ENCODE data around the gene C10orf71.

The C10orf71 gene

DNA sequence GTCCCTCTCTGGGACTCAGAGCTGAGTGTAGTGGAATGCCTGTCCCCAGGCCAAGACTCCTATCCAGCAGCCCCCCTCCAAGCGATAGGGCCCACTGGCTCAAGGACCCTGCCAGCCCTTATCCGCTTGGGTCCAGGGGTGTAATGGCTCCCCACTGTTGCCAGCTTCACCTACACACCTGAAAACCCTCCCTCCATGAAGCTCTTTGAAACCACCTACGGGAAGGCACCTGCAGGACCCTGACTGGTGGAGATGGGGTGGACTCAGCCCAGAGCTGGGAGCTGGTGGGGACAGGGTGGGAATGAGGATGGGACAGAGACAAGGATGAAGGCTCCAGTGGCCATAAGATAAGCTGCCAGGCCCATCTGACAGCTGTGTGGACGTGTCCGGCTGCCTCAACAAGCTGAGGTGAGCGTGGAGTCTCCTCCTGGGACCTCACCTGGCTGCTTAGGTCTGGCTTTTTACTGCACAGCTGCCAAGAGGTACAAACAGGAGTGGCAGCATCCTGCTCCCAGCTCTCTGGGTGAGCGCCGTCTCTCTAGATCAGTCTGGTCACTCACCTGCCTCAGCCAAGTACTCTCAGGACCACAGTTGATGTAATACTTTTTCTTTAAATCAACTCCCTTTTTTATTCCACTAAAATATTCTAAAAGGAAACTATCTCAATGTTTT is 55.1 kb downstream of the C10orf71 start:
- TF ChIP-seq GATA3 (IDR thresholded peaks at IDR 0.05; ENCODE audit: low read depth, low read length), result no peak

DNA sequence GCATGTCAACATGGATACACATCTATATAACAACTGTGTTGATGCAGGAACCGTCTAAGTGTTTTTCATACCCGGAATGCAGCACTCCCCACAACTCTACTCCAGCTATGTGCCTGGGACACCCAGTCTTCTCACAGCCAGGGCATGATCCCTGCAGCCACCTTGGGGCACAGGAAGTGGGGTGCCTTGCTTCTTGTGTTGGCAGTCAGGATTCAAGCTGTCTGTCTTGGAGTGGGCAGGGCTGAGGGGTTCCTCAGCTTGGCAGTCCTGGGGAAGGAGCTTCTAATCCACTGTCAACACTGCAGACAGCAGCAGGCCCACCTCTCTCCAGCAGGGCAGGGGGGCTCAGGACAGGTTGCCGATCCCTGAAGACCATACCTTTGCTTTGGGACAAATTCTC is 55.6 kb downstream of the C10orf71 start:
- TF ChIP-seq GATA3 (IDR thresholded peaks at IDR 0.05; ENCODE audit: low read depth, low read length), result no peak
- no peak for TF ChIP-seq GATA2 (IDR thresholded peaks at IDR 0.05; ENCODE audit: low read depth, low read length)

DNA sequence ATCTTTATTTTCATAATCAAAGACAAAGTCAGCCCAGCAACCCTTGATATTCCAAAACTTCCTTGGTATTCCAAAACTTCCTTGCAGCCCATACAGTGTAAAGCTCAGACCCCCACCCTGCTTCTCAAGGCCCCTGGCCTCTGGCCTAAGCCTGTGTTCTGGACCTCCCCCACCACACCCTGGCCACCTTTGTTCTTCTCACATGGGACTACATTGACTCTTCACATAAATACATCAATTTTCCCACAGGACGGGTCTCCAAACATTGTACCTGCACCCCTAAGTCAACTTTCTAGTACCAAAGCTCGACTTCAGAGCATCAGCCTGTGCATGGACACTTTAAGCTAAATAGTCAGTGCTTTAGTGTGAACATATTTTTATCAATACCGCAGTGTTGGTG is 56.3 kb downstream of the C10orf71 start:
- TF ChIP-seq GATA2 (IDR thresholded peaks at IDR 0.05; ENCODE audit: low read depth, low read length) (no peak), GATA3 (IDR thresholded peaks at IDR 0.05; ENCODE audit: low read depth, low read length) (no peak)

DNA sequence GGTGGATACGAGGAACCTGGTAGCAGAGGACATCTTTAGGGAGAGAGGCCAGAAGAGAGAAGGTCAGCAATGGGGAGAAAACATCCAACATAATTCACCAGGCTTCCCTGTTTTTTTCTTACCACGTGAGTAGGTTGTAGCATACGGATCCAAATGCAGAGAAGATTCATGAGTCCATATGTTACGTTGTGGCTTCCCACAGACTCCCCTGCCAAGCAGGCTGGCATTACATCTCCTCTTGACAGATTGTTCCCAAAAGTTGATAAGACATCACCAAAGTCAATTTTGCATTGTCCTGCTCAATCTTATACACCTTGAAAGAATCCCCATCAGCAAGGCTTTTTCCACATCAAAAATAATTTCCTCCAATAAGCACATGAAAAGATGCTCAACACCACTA is 57.2 kb downstream of the C10orf71 start:
- TF ChIP-seq GATA3 (IDR thresholded peaks at IDR 0.05; ENCODE audit: low read depth, low read length) (no peak), GATA2 (IDR thresholded peaks at IDR 0.05; ENCODE audit: low read depth, low read length) (no peak)

DNA sequence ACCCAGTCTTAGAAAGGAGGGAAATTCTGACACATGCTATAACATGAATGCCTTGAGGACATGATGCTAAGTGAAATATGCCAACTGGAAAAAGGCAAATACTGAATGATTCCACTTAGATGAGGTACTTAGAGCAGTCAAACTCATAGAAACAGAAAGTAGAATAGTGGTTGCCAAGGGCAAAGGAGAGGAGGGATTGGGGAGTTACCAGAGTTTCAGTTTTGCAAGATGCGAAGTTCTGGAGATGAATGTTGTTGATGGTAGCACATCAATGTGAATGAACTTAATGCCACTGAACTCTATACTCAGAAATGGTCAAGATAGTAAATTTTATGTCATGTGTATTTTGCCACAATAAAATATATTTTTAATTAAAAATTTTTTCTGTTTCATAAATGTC is 58.0 kb downstream of the C10orf71 start:
- TF ChIP-seq GATA2 (IDR thresholded peaks at IDR 0.05; ENCODE audit: low read depth, low read length), result no peak
- TF ChIP-seq GATA3 (IDR thresholded peaks at IDR 0.05; ENCODE audit: low read depth, low read length), result no peak

DNA sequence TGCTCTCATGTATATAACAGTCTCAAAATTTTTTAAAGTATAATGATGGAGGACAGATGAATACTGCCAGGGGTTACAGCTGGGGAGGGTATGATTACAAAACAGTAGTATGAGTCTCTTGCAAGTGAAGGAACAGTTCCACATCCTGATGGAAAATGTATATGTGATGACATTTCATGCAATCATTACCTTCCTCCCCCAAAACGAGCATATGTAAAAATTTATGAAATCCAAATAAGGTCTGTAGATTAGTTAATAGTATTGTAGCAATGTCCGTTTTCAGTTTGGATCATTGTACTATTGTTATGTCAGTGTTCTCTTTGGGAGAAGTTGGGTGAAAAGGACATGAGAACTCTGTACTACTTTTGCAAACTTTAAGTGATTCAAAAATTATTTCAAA is 58.9 kb downstream of the C10orf71 start:
- TF ChIP-seq GATA3 (IDR thresholded peaks at IDR 0.05; ENCODE audit: low read depth, low read length), result no peak
- no peak for TF ChIP-seq GATA2 (IDR thresholded peaks at IDR 0.05; ENCODE audit: low read depth, low read length)

DNA sequence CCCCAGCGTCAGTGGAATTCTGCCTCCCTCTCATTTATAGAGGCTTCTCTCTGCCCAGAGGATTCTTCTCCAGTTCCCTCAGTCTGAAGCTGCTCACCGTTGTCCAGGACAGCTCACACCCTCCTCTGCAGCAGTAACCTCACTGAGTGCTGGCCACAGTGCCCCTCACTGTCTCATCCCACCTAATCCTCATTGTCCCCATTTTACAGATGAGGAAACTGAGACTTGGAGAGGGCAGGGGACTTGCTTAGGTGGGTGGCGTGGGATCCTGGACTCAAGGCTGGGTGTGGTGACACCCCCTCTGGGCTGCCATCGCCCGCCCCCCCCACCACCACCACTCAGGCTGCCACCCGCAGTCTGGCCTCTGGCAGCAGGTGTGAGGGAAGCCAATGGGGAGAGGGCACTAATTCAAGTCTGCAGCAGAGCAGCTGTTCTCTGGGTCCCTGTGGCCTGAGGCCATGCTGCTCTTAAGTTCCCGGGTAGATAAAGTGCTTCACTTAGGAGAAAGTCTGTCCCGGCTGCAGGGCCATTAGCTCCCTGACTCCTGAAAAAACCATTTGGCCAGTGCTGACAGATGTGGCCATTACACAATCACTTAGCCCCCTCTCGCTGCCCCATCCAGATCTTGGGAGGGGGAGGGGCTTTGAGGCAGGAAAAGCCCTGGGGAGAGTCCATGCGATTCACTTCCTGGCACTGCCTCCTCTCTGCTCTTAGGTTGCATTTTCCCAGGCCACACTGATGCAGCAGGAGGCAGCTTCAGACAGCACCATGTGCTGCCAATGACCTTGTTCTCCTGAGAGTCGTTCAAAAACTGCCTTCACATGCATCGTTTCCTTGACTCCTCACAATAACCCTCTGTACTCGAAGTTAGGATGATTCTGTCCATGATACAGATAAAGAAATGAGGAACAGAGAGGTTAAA is 60.6 kb downstream of the C10orf71 start:
- TF ChIP-seq GATA3 (IDR thresholded peaks at IDR 0.05; ENCODE audit: low read depth, low read length) (no peak), GATA2 (IDR thresholded peaks at IDR 0.05; ENCODE audit: low read depth, low read length) (peak; percentile 66; the same call in 1 of the 2 replicates)

DNA sequence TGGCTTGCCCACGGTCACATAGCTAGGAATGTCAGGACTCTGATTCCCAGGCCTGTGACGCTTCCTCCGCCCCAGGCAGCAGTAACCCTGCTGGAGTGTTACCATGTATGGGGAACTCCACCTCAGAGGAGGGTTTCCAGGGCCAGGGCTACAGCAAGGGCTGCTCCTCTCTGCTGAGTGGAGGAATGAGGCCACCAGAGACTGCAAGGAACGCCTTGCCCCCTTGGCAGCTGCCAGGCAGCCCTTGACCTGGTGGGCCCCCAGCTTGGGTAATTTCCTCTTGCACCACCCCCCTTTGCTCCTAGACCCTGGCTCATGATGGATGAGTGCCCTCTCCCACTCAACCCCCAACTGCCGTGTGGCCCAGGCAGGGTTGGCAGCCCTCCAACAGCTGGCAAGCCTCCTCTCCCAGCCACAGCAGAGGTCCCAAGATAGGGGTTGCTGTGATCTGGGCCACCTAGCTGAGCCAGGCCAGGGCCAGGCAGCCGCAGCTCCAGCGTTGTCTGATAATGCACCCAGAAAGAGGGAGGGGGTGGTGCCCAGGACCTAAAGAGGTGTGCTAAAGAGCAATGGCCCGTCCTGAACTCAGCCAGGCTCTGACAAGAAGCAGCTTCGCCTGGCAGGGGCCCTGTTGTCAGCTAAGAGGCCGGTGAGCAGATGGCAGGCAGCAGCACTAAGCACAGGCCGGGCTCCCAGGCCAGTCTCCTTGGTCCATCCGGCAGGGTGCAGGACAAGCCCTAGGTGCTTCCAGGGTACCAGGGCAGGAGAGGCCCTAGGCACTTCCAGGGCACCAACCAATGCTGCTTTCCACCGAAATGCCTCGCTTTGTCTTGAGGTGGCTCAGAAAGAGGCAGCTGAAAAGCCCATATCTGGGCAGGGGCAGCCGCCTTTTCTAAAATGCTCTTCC is 61.6 kb downstream of the C10orf71 start:
- no peak for TF ChIP-seq GATA3 (IDR thresholded peaks at IDR 0.05; ENCODE audit: low read depth, low read length)
- TF ChIP-seq GATA2 (IDR thresholded peaks at IDR 0.05; ENCODE audit: low read depth, low read length), result peak; percentile 40; the same call in 1 of the 2 replicates

DNA sequence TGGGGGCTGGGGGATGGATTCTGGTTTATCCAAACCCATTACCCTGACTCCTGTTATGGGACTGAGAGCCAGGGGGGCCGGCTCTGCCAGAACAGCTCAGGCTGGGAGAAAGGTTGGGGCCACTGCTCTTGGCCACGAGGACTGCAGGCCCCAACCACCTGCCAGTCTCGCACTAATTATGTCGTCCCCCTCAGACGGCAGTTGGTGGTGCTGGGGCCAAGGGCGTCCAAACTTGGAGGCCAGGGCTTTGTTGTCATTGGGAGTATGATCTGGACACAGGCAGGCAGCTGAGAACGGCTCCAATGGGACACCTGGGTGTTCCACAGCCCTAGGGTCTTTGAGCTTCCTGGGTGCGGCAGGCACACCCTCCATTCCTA is 62.2 kb downstream of the C10orf71 start:
- TF ChIP-seq GATA2 (IDR thresholded peaks at IDR 0.05; ENCODE audit: low read depth, low read length), result no peak
- no peak for TF ChIP-seq GATA3 (IDR thresholded peaks at IDR 0.05; ENCODE audit: low read depth, low read length)

DNA sequence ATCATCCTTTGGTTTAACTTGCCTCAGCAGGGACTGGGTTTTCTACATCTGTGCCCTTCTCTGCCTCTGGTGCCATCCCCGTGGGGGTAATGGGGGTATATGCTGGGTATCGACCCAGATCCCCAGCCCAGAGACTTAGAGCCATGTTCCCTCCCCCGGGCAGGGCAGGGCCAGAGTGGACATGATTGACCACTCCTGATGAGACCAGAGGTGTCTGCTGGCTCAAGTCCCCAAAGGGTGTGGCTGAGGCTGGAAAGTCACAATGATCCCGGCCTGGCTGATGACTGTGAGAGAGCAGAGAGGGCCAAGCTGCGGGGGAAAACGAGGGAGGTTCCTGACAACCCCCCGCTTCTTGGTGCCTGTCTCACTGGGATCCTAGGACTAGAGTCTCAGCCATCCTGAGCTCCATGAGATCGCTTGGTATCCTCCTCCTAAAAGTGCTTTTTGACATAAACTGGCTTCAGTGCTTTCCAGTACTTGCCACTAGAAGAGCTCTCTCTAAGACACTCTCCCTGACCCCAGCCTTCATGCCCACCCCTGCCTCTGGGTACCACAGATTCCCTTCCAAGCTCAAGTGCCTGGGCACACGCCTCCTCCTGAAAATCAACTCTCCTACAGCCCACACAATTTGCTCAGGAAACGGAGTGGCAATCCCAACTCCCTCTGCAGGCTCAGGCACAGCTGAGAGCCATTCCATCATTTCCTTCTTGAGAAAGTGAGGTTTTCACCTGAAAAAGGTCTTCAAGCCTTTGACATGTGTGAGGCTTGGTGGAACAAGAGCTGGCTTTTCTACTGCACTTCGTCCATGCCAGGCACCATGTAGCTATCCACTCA is 63.0 kb downstream of the C10orf71 start:
- TF ChIP-seq GATA3 (IDR thresholded peaks at IDR 0.05; ENCODE audit: low read depth, low read length), result no peak
- no peak for TF ChIP-seq GATA2 (IDR thresholded peaks at IDR 0.05; ENCODE audit: low read depth, low read length)

DNA sequence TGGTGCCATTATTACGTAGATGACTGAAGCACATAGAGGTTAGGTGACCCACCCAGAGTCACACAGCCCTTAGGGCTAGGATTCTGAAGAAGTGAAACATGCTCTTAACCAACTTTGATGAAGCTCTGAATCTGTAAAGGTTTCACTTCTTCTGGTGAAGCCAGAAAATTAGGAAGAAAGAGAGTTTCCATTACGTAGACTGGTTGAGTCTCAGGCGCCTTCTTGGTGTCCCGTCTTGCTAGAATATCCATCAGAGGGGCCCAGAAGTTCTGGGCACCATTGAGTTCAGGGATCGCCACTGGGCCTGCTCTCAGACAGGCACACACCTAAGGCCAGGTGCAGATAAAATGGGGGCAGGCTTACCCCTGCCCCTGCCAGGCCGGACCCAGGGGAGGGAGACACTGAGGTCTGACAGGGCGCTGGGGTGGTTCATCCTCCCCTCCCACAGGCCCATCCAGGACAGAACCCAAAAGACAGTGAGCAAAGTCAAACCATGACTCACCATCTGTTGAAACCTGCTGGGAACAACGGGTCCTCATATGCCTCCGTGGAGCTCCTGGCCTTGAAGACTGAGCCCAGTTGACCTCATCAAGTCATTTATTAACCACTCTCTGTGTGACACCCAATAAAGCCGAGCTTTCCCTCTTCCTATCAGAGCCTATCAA is 63.8 kb downstream of the C10orf71 start:
- TF ChIP-seq GATA3 (IDR thresholded peaks at IDR 0.05; ENCODE audit: low read depth, low read length), result no peak
- no peak for TF ChIP-seq GATA2 (IDR thresholded peaks at IDR 0.05; ENCODE audit: low read depth, low read length)

DNA sequence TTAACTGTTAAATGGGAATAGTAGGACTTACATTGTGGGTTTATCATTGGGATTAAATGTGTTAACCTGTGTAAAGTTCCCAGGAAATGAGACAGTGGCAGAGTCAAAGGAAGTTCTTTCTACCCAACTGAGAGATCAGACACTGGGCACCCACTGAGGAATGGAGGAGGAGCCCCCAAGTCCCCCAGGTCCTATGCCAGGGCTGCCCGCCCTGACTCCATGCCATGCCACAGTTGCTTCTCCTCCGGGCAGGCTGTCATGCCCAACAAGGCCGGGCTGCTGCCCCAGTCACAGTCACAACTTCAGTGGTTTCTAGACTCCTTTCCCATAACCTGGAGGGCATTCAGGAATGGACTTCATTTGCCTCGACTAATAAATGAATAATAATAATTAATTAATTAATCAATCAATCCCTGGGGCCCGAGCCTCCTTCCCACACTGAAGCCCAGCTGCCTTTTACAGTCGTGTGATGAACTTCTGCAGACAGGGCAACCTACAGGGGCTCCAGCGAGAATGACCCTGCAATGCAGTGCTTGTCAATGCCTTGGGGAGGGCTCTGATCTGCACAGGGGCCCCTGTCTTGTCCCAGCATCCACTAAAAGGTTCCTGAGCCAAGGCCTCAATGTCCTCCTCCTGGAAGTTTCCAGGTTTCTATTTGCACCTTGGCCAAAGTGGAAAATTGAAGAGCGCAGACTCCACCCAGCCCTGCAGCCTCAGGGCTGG is 64.5 kb downstream of the C10orf71 start:
- TF ChIP-seq GATA2 (IDR thresholded peaks at IDR 0.05; ENCODE audit: low read depth, low read length) (no peak), GATA3 (IDR thresholded peaks at IDR 0.05; ENCODE audit: low read depth, low read length) (no peak)

Data from SH-SY5Y (cell line).